HG03520 (cell line): ENCODE data around the gene LAMA4.

Source experiments
- ATAC-seq: cut with Tn5 transposase; IDR thresholded peaks from one replicate; pipeline ENCODE4 v1.9.1; 2021; ENCODE audit warnings: mild to moderate bottlenecking, moderate library complexity; ENCODE audit not compliant: unreplicated experiment

The LAMA4 gene

GRCh38 chr6:112279031-112279935 is 24.9 kb upstream of the LAMA4 start:
- no peak for ATAC-seq

DNA sequence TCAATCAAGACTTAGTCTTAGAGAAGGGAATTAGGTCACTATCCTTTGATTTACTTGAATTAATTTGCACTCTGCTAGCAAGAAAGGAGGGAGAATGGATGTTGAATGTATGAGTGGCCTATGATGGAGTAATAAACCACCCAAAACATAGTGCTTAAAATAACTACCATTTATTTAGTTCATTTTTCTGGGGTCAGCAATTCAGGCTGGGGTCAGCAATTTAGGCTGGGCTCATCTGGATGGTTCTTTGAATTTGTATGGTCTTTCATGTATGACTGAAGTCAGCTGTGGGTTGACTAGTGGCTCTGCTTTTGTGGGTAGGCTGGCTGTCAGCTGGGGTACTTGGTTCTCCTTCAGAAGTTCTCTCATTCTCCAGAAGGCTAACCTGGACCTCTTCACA is 21.0 kb upstream of the LAMA4 start:
- no peak for ATAC-seq

DNA sequence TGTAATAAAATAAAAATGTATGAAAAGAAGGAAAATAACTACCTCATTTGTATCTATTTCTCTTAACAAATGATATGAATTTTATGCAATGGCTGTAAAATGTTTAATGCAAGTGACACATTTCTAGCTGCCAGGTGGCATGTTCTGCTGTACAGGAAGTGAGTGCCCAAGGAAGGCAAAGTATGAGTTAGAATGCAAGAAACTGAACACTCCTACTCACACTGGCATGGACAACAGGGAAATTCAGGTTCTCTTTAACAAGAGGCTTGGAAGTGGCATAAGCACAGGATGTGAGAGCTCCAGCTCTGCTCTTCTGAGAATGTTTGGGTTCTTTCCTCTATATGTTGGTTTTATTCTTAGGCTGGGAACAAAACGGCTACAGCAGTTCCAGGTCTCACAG is 20.4 kb upstream of the LAMA4 start:
- ATAC-seq, result no peak

DNA sequence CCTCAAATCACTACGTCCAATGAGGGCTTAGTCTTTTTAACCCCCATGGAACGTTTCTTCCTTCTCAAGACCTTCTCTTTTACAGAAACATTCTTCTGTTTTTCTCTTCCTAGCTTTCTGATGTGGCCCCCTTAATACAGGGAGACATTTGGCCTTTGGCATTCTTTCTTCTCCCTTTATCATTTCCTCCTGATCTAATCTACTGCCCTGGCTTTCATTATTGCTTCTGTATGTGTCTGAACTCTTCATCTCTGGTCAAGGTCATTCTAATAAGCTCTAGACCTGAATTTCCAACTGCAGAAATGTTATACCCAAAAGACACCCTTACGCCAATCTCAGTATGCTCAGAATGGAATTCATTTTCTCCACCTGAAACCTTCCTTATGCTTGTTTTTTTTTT is 18.4 kb upstream of the LAMA4 start:
- ATAC-seq, result no peak

DNA sequence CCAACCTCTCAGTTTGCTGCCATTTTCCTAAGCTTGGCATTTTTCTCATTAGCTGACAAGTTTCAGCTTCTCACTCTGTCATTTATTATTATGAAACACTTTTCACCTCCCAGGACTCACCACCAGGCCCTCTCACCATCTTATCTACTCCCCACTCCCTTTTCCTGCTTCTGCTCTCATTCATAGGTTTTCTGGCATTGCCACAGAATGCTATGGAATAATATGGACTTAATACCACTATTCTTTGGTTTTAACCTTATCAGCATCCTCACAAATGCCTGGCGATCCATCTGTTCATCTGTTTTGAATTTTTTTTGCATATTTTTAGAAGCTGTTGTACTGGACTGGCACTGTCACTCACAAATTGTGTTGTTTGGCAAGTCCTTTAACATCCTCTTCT is 16.4 kb upstream of the LAMA4 start:
- ATAC-seq, result no peak

DNA sequence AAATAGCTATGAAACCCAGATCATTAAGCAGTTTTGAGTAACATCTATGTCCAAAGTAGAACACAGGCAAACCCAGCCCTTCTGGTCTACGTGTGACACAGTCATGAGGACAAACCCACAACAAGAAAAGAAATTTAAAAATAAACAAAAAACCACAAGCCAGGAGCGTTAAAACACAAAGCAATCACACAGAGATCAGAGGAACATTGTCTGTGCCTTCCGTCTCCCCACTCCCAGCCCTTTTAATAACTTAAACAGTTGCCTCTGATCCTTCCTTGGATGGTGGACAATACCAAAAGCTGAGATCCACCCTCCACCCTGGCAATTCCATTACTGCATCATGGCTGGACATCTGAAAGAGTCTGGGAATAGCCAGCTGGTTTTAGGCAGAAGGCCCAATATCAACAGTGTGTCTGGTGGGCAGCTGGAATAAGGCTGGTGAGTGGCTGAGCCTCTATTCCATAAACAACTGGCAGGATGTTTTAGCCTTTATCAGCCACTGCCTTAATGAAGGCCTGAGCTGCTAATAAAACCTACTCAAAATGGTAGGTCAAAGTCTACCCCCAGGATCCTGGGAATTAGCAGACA is 15.7 kb upstream of the LAMA4 start:
- no peak for ATAC-seq

GRCh38 chr6:112269114-112269513 is 14.7 kb upstream of the LAMA4 start:
- ATAC-seq, result no peak

GRCh38 chr6:112268654-112269053 is 14.3 kb upstream of the LAMA4 start:
- ATAC-seq, result no peak

DNA sequence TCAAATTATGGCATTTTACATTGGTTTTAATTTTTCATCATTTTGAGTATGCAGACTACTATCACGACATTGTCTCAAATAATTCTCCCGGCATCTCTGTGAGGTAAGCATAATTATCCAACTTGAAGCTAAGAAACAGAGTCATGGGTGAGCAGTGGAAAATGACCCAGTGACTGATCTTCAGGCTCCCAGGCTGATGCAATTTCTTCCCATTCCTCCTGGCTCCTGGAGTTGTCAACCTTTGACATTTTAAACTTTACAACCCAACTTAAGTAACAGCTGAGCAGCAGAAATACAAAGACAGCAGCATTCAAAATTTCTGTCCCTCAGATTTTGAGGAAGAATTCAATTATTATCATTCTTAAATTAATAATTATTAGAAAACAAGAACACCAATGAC is 13.7 kb upstream of the LAMA4 start:
- no peak for ATAC-seq

- no peak for ATAC-seq
These were observed 12.0 kb upstream of the LAMA4 start for GRCh38 chr6:112266331-112266730.

DNA sequence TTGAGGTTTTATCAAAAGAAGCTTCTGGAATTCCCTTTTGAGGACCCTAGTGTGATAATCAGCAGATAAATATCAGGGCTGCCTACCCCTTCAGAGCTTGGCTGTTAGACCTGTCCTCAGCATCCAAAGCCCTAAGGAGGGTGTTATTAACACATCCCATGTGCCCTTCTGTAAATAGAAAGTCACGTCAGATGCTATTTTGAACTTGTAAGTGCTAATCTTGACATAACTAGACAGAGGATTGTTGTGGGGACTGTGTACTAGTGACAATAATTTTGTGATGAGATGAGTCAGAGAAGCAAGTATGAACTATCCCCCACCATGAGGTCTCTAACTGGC is 4.9 kb upstream of the LAMA4 start:
- no peak for ATAC-seq

- no peak for ATAC-seq
These were observed 4.4 kb upstream of the LAMA4 start for GRCh38 chr6:112258642-112259336.

DNA sequence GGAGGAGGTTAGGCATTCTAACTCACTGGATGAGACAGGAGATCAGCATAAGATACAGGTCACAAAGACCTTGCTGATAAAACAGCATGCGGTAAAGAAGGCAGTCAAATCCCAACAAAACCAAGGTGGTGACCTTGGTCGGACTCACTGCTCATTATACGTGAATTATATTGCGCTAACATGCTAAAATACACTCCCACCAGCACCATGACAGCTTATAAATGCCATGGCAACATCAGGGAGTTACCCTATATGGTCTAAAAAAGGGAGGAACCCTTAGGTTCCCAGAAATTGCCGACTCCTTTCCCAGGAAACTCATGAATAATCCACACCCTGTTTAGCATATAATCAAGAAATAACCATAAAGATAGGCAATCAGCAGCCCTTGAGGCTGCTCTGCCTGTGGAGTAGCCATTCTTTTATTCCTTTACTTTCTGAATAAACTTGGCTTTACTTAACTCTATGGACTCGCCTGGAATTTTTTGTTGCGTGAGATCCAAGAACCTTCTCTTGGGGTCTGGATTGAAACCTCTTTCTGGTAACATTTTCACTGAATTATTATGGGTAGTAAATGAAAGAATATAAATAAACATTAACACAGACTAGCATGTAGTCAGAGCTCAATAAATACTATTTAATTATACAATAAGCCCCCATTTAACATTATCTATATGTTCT is 3.0 kb upstream of the LAMA4 start:
- ATAC-seq, result no peak

GRCh38 chr6:112254921-112255320 is 554 bp upstream of the LAMA4 start:
- ATAC-seq, result no peak

GRCh38 chr6:112253498-112253840 is 898 bp downstream of the LAMA4 start:
- no peak for ATAC-seq

DNA sequence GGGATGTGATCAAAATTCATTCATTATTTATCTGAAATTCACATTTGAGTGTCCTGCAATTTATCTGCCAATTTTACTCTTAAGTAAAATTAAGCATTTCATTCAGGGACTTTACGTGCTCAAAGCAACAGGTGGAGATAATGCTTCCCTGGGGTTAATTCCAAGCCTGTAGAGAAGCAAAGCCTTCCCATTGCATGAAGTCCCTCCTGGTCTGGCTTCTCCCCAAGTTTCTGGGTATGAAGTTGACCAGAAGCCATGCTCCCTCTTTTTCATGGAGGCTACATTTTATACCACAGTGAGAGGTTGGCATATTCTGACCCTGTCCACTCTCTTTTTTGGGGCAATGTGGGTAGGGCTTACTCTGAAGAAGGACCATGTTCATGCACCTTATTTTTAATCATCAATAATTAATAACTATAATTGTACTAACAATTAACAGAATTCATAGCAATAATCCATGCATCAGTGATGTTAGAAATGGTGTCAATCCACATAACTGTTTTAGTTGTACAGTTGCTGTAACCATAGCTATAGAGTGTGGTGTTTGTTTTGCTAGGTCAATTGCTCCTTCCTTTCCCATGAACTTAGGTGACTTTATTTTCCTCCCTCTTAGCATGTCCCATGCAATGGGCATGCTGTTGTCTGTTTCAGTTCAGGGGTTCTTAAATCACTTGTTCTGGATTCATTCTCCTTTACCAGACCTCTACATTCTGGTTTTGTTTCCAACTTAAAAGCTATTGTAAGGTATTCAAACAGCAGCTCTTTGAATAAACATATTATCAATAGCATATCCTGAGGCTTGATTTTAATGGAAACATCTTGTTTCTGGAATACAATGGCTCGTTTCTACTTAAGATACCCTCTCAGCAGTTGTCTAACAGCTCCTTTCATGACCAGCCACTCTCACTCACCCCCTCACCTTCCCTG is 1.5 kb downstream of the LAMA4 start:
- no peak for ATAC-seq

DNA sequence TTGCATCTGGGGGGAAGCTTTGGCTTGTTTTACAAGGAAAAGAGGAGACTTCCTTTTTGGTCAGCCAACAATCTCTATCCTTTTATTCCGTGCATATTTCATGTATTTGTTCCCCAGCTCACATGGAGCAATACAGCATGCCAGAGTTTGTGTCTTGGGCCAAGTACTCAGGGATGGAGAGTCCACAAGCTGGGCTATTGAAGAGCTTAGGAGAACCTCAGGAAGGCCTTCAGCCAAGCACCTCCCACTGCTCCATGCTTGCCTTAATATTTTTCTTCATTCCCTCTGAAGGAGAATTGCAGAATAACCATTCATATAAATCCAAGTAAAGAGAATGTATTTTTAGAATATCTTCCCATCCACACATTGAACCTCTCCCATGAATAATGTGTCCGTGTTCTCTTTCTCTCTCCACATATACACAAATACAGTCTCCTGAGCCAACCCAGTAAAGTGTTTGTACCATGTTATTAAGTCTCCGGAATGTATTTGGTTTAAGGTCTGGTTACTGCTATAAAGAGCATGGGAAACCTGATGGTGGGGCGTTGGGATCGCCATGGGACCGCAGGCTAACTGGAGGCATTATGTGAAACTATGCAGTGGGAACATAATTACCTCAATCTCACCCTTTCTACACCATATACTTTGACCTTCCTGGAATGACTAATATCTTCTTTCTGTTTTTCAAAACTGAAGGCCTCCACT is 3.0 kb downstream of the LAMA4 start:
- ATAC-seq, result no peak

DNA sequence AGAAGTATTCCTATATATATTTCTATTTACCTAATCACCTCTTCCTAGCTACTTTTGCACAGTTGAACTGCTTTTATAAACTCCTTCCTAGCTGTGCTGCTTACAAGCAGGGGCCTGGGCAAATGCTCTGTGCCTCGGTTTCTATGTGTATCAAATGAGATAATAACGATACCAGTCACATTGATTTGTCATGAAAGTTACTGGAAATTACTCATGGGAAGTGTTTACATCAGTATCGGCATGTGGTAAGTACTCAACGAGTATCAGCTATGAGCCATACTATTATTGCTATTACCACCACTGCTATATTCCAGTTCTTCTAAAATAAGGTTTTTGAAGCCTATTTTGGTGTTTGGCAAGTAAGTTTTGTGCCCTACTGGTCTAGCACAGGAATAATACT is 4.9 kb downstream of the LAMA4 start:
- no peak for ATAC-seq

DNA sequence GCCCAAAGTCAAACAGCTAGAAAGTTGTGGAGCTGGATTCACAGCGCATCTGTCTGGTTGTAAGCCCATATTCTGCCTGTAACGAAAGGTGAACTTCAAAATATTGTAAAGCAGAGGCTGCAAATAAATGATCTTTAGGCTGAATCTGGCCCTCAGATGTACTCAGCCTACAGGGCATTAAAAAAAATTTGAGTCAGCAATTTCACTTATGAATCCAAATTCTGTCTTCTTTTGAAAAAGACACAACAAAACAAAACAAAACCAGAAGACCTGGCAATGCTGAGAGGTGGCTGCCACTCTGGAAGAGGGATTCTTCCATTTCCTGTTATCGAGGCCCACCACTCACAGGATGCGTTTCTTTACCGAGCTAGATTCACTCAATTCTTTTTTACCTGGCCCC is 7.1 kb downstream of the LAMA4 start:
- no peak for ATAC-seq
